Measurements from ENCODE around the gene KCND2. TPM values are rescaled to one million over a fixed set of nuclear protein-coding genes. Genes with fewer than 3 reads are reported as not detected.

The KCND2 gene
- polyA plus RNA-seq, 3 donors, result not detected

DNA sequence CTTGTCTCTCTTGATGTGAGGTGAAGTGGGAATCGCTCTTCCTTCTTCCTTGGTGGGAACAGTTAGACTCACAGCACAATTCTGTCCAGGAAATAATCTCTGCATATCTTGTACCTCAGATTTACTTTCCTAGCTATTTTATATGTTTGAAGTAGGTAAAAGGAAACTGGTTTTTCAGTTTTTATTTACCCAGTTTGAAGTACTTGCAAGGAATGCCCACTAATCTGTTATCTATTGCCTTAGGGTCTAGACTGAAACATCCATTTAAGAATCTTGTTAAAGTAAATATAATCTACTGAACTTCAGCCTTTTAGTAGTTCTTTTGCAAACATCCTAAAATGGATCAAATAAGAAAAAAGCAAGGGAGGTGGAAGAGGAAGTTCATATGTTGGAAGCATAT is 229.8 kb downstream of the KCND2 start:
- Histone ChIP-seq H3K4me3 (replicated peaks in 1 of 3; ENCODE audit: low read depth in 2 of 3, low read length in 3 of 3) (no peak overlapping the region), H3K27ac (ENCODE audit: low read depth in 1 of 2, low read length in 2 of 2) (no peak overlapping the region), H3K9ac (ENCODE audit: insufficient read depth, low read length, poor library complexity, severe bottlenecking) (no peak overlapping the region), H2AFZ (ENCODE audit: insufficient read depth, low read depth, low read length, poor library complexity, severe bottlenecking) (no peak overlapping the region), H3K36me3 (replicated peaks in 1 of 2; ENCODE audit: control insufficient read depth in 1 of 2, insufficient read depth in 2 of 2, low read length in 2 of 2) (no peaks in the 10 kb centered on the region), H3K27me3 (ENCODE audit: control insufficient read depth in 2 of 2, insufficient read depth in 2 of 2, low read length in 2 of 2) (no peaks in the 10 kb centered on the region), H3K79me2 (ENCODE audit: insufficient read depth, low read length) (no peaks in the 10 kb centered on the region), H3K4me1 (ENCODE audit: control insufficient read depth in 1 of 2, insufficient read depth in 2 of 2, low read length in 2 of 2) (no peaks in the 10 kb centered on the region), H4K20me1 (ENCODE audit: insufficient read depth, low read length) (no peaks in the 10 kb centered on the region), H3K9me3 (replicated peaks in 1 of 2; ENCODE audit: control insufficient read depth in 1 of 2, insufficient read depth in 1 of 2, low read length in 2 of 2) (no peaks in the 10 kb centered on the region), H3K4me2 (replicated peaks; ENCODE audit: extremely low read depth, low read length, poor library complexity, severe bottlenecking) (no peak overlapping the region)
- H3K27ac Mint-ChIP-seq, result no peak overlapping the region
- no peaks in the 10 kb centered on the region for H3K4me1 Mint-ChIP-seq
- DNase-seq, result no peak
- WGBS (ENCODE audit: insufficient coverage), result no CpG with 5 or more reads among the region's 1 CpG
- no peak overlapping the region for H3K4me3 Mint-ChIP-seq
- no peaks in the 10 kb centered on the region for H3K36me3 Mint-ChIP-seq
- TF ChIP-seq, protein P1, sequence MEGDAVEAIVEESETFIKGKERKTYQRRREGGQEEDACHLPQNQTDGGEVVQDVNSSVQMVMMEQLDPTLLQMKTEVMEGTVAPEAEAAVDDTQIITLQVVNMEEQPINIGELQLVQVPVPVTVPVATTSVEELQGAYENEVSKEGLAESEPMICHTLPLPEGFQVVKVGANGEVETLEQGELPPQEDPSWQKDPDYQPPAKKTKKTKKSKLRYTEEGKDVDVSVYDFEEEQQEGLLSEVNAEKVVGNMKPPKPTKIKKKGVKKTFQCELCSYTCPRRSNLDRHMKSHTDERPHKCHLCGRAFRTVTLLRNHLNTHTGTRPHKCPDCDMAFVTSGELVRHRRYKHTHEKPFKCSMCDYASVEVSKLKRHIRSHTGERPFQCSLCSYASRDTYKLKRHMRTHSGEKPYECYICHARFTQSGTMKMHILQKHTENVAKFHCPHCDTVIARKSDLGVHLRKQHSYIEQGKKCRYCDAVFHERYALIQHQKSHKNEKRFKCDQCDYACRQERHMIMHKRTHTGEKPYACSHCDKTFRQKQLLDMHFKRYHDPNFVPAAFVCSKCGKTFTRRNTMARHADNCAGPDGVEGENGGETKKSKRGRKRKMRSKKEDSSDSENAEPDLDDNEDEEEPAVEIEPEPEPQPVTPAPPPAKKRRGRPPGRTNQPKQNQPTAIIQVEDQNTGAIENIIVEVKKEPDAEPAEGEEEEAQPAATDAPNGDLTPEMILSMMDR (IDR thresholded peaks at IDR 0.05), result no peak
- no peaks in the 10 kb centered on the region for H3K9me3 Mint-ChIP-seq
- peaks cover 0 to 2% (median 0%) of the 10 kb centered on the region in 3 donors for H3K27me3 Mint-ChIP-seq (ENCODE audit: low read depth in 3 of 3)
- intact Hi-C loops (cut with micrococcal nuclease), result no loop called here

DNA sequence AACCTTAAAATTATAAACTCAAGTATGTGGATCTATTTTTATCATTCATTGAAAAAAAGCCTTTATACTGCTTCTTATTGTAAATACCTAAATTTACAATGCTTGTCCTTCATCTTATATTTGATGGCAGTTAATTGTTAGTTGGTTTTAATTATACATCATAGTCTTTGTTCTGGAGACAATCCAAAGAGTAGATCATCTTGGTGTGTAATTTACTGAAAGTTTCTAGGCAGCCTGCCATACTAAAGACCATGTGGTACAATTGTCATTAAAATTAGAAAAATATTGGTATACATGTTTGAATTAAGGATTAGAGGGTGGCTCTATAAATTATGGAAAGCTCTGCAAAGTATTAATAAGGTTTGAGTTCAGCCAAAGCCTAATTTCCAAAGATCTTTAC is 231.4 kb downstream of the KCND2 start:
- Histone ChIP-seq H3K4me1 (ENCODE audit: control insufficient read depth in 1 of 2, insufficient read depth in 2 of 2, low read length in 2 of 2) (no peaks in the 10 kb centered on the region), H3K9ac (ENCODE audit: insufficient read depth, low read length, poor library complexity, severe bottlenecking) (no peak overlapping the region), H3K79me2 (ENCODE audit: insufficient read depth, low read length) (no peaks in the 10 kb centered on the region), H3K4me3 (replicated peaks in 1 of 3; ENCODE audit: low read depth in 2 of 3, low read length in 3 of 3) (no peak overlapping the region), H4K20me1 (ENCODE audit: insufficient read depth, low read length) (no peaks in the 10 kb centered on the region), H2AFZ (ENCODE audit: insufficient read depth, low read depth, low read length, poor library complexity, severe bottlenecking) (no peak overlapping the region), H3K27ac (ENCODE audit: low read depth in 1 of 2, low read length in 2 of 2) (no peak overlapping the region), H3K4me2 (replicated peaks; ENCODE audit: extremely low read depth, low read length, poor library complexity, severe bottlenecking) (no peak overlapping the region), H3K36me3 (replicated peaks in 1 of 2; ENCODE audit: control insufficient read depth in 1 of 2, insufficient read depth in 2 of 2, low read length in 2 of 2) (no peaks in the 10 kb centered on the region), H3K9me3 (replicated peaks in 1 of 2; ENCODE audit: control insufficient read depth in 1 of 2, insufficient read depth in 1 of 2, low read length in 2 of 2) (no peaks in the 10 kb centered on the region), H3K27me3 (ENCODE audit: control insufficient read depth in 2 of 2, insufficient read depth in 2 of 2, low read length in 2 of 2) (no peaks in the 10 kb centered on the region)
- no peak overlapping the region for H3K4me3 Mint-ChIP-seq
- H3K27me3 Mint-ChIP-seq (ENCODE audit: low read depth in 3 of 3), result peaks cover 0 to 2% (median 0%) of the 10 kb centered on the region in 3 donors
- no peaks in the 10 kb centered on the region for H3K9me3 Mint-ChIP-seq
- no peaks in the 10 kb centered on the region for H3K36me3 Mint-ChIP-seq
- no peak overlapping the region for H3K27ac Mint-ChIP-seq
- no peak for DNase-seq
- TF ChIP-seq, protein P1 (IDR thresholded peaks at IDR 0.05), result no peak
- H3K4me1 Mint-ChIP-seq, result no peaks in the 10 kb centered on the region
- intact Hi-C loops (cut with micrococcal nuclease), result no loop called here

All from CD14-positive monocyte (primary cell).